IMR-90 (cell line): ENCODE data around the gene OR52K1. TPM values are rescaled to one million over a fixed set of nuclear protein-coding genes. Genes with fewer than 3 reads are reported as not detected.

Experiments
- ATAC-seq: fragments of 200-7000 bp; cut with Tn5 transposase; 2 replicates; pipeline ENCODE4 v1.9.1; 2020; ENCODE audit warnings: low read depth, mild to moderate bottlenecking, moderate library complexity
- BruUV-seq: library from RNA; stranded (reverse); fragments of 400-500 nt; replicated peaks from 2 replicates; lab custom pipeline; 2021; lab: Mats Ljungman, UMichigan
- CTCF ChIA-PET: fragments of 300-600 bp; formaldehyde crosslinking; extraction: SDS; loops from one replicate; lab custom pipeline; 2021; ENCODE audit warnings: antibody characterized with exemption; lab: Yijun Ruan, JAX
- POLR2A ChIA-PET: fragments of 300-600 bp; sonication (Branson Sonifier 250); formaldehyde crosslinking; loops from one replicate; lab custom pipeline; 2022; ENCODE audit warnings: antibody characterized with exemption; ENCODE audit not compliant: unreplicated experiment; lab: Charles Lee
- DNase-seq: peaks from one replicate; pipeline ENCODE4 v3.0.0; 2013
- H2AFZ ChIP-seq: replicated peaks from 2 replicates; pipeline ENCODE3; 2013; ENCODE audit warnings: low read length, mild to moderate bottlenecking; ENCODE audit not compliant: poor library complexity
- H2AK5ac ChIP-seq: 2 replicates; pipeline ENCODE4 v1.6.1; 2013; ENCODE audit warnings: low read depth, low read length, inconsistent platforms
- H2AK9ac ChIP-seq: replicated peaks from 2 replicates; pipeline ENCODE3; 2013; ENCODE audit warnings: mild to moderate bottlenecking, low read depth, low read length, moderate library complexity; ENCODE audit not compliant: poor library complexity
- H2BK120ac ChIP-seq: 2 replicates; pipeline ENCODE4 v1.6.1; 2013; ENCODE audit warnings: low read depth, low read length, inconsistent platforms
- H2BK15ac ChIP-seq: 3 replicates; pipeline ENCODE4 v1.6.1; 2013; ENCODE audit warnings: low read depth, low read length, inconsistent platforms
- H2BK20ac ChIP-seq: 2 replicates; pipeline ENCODE4 v1.6.1; 2013; ENCODE audit warnings: low read depth, mild to moderate bottlenecking, inconsistent platforms, low read length, moderate library complexity
- H2BK5ac ChIP-seq: 2 replicates; pipeline ENCODE4 v1.6.1; 2013; ENCODE audit warnings: mild to moderate bottlenecking, low read depth, low read length, inconsistent platforms; ENCODE audit not compliant: poor library complexity, severe bottlenecking
- H3K14ac ChIP-seq: replicated peaks from 2 replicates; pipeline ENCODE4 v1.6.1; 2013; ENCODE audit warnings: low read depth, low read length, inconsistent platforms
- H3K18ac ChIP-seq: 2 replicates; pipeline ENCODE4 v1.6.1; 2013; ENCODE audit warnings: low read depth, low read length, control low read depth
- H3K23ac ChIP-seq: 2 replicates; pipeline ENCODE4 v1.6.1; 2013; ENCODE audit warnings: low read depth, low read length, inconsistent platforms
- H3K27ac ChIP-seq: 2 replicates; pipeline ENCODE4 v1.5.1; 2013; ENCODE audit warnings: mild to moderate bottlenecking, control low read depth, low read length; ENCODE audit not compliant: insufficient read depth
- H3K27me3 ChIP-seq: 2 replicates; pipeline ENCODE4 v1.6.1; 2013; ENCODE audit warnings: low read length; ENCODE audit not compliant: control insufficient read depth, insufficient read depth
- H3K36me3 ChIP-seq: 2 replicates; pipeline ENCODE4 v1.6.1; 2013; ENCODE audit warnings: low read length, mixed read lengths; ENCODE audit not compliant: control insufficient read depth, insufficient read depth
- H3K4ac ChIP-seq: 2 replicates; pipeline ENCODE4 v1.6.1; 2013; ENCODE audit warnings: low read depth, low read length, inconsistent platforms
- H3K4me1 ChIP-seq: 2 replicates; pipeline ENCODE4 v1.6.1; 2013; ENCODE audit warnings: low read length, mixed read lengths; ENCODE audit not compliant: control insufficient read depth, insufficient read depth
- H3K4me2 ChIP-seq: 2 replicates; pipeline ENCODE4 v1.6.1; 2013; ENCODE audit warnings: low read depth, mild to moderate bottlenecking, control low read depth, low read length, moderate library complexity
- H3K4me3 ChIP-seq: 2 replicates; pipeline ENCODE4 v1.5.1; 2013; ENCODE audit warnings: low read depth, mild to moderate bottlenecking, control low read depth, low read length, moderate library complexity; ENCODE audit not compliant: insufficient read depth
- H3K56ac ChIP-seq: 2 replicates; pipeline ENCODE4 v1.6.1; 2013; ENCODE audit warnings: low read length, inconsistent platforms; ENCODE audit not compliant: insufficient read depth; ENCODE audit errors: extremely low read depth
- H3K79me1 ChIP-seq, 2 experiments: 2 replicates each; pipeline ENCODE4 v1.6.1; 2013; ENCODE audit warnings: low read length in 2 of 2, inconsistent platforms in 1 of 2, low read depth in 1 of 2
- H3K9ac ChIP-seq: 2 replicates; pipeline ENCODE4 v1.6.1; 2013; ENCODE audit warnings: low read depth, low read length, control low read depth
- H3K9me1 ChIP-seq: 2 replicates; pipeline ENCODE4 v1.6.1; 2013; ENCODE audit warnings: low read length, inconsistent platforms; ENCODE audit not compliant: insufficient read depth
- H3K9me3 ChIP-seq: 2 replicates; pipeline ENCODE4 v1.6.1; 2013; ENCODE audit warnings: low read length; ENCODE audit not compliant: control insufficient read depth, insufficient read depth
- H4K20me1 ChIP-seq: 2 replicates; pipeline ENCODE4 v1.6.1; 2013; ENCODE audit warnings: low read length, inconsistent platforms; ENCODE audit not compliant: insufficient read depth
- H4K5ac ChIP-seq: 2 replicates; pipeline ENCODE4 v1.6.1; 2013; ENCODE audit warnings: mild to moderate bottlenecking, low read depth, low read length, control low read depth
- H4K8ac ChIP-seq, 2 experiments: 2 replicates each; pipeline ENCODE4 v1.6.1; 2013; ENCODE audit warnings: low read depth in 2 of 2, low read length in 2 of 2, control low read depth in 1 of 2, inconsistent platforms in 1 of 2
- H4K91ac ChIP-seq: 2 replicates; pipeline ENCODE4 v1.6.1; 2013; ENCODE audit warnings: low read depth, low read length, inconsistent platforms; ENCODE audit not compliant: insufficient read depth
- CEBPB ChIP-seq: IDR thresholded peaks from 2 replicates; pipeline ENCODE4 v1.6.1; 2012; ENCODE audit warnings: low read depth, low read length, improper control_type of control experiment
- SMC3 ChIP-seq: fragments of 150-350 bp; IDR thresholded peaks from 2 replicates; pipeline ENCODE4 v1.6.1; 2016; ENCODE audit warnings: low read depth, mild to moderate bottlenecking, antibody characterized with exemption, low read length, moderate library complexity
- WGBS, 2 experiments: methylation state at CpG; one replicate each; pipeline versions ENCODE4 v1.1.5 to v1.1.7; 2013; ENCODE audit warnings: missing lambda C conversion rate in 2 of 2; ENCODE audit not compliant: insufficient read length in 1 of 2; ENCODE audit errors: extremely low coverage in 2 of 2; 5-methylcytosine and 5-hydroxymethylcytosine counted together
- dilution Hi-C: fragments of 300-500 bp; cut with HindIII; formaldehyde crosslinking; loops from one replicate; pipeline ENCODE4 v1.14.3; 2018; ENCODE audit warnings: low sequenced_read_pairs; ENCODE audit not compliant: unreplicated experiment
- in situ Hi-C: fragments of 300-500 bp; cut with MboI; formaldehyde crosslinking; loops from 3 replicates; pipeline ENCODE4 v1.14.3; 2019; ENCODE audit warnings: low sequenced_read_pairs, inconsistent platforms, mixed read lengths
- intact Hi-C: fragments of 100-400 bp; cut with micrococcal nuclease; formaldehyde crosslinking; loops from 2 replicates; pipeline ENCODE4 v1.10.0; 2022
- polyA plus RNA-seq, 3 experiments: library from polyadenylated mRNA; depleted of rRNA; stranded (reverse); fragments of >200 nt; gene quantifications; 2 replicates each; pipeline ENCODE4 v1.2.3, GENCODE V29; 2012; ENCODE audit warnings: low replicate concordance in 1 of 3
- total RNA-seq: library from RNA; depleted of rRNA; stranded (reverse); fragments of >200 nt; gene quantifications from 2 replicates; pipeline ENCODE4 v1.2.3, GENCODE V29; 2012

OR52K1 gene
- total and polyA plus RNA-seq, 2 of the 4 experiments (the other 2 are of a cell fraction), result not detected

- dilution Hi-C loops, result no loop called here
- TF ChIP-seq SMC3, result no peak
- TF ChIP-seq CEBPB, result peak; percentile 22; the same call in 1 of the 2 replicates
Observed at GRCh38 chr11:4433856-4434255, 48.6 kb upstream of the OR52K1 start.

More at GRCh38 chr11:4433856-4434255, 48.6 kb upstream of the OR52K1 start:
- ChIA-PET POLR2A (no interaction called here), CTCF (no interaction called here)
- Histone ChIP-seq H3K23ac (no peak overlapping the region), H3K27ac (no peak overlapping the region), H4K8ac (no peak overlapping the region), H3K9me3 (no peaks in the 10 kb centered on the region; the same call in 1 of the 2 replicates), H2BK15ac (no peak overlapping the region), H4K20me1 (no peaks in the 10 kb centered on the region), H3K4me2 (no peak overlapping the region), H2BK120ac (no peak overlapping the region), H2AK9ac (no peak overlapping the region), H3K9ac (no peak overlapping the region), H3K4me1 (no peaks in the 10 kb centered on the region), H4K5ac (no peak overlapping the region), H3K4me3 (no peak overlapping the region), H3K27me3 (no peaks in the 10 kb centered on the region), H3K18ac (no peak overlapping the region), H3K79me1 (no peaks in the 10 kb centered on the region), H2AFZ (no peak overlapping the region), H2AK5ac (no peak overlapping the region), H3K4ac (no peak overlapping the region), H3K9me1 (no peaks in the 10 kb centered on the region), H3K56ac (no peak overlapping the region), H4K91ac (no peak overlapping the region), H3K14ac (no peak overlapping the region), H2BK5ac (no peak overlapping the region), H3K36me3 (no peaks in the 10 kb centered on the region), H2BK20ac (no peak overlapping the region)
- in situ Hi-C loops, result no loop called here
- intact Hi-C loops, result no loop called here
- ATAC-seq (no peak), DNase-seq (no peak)
- no TSS peak for BruUV-seq
- no CpG with 5 or more reads among the region's 2 CpGs for WGBS, 2 experiments
